Loucy (cell line): ENCODE data around the gene RABL6.

Source experiments
- CTCF ChIP-seq: fragments of 200-600 bp; sonication (generic); conservative IDR thresholded peaks from 2 replicates; pipeline ENCODE4 v1.5.1; 2014; ENCODE audit warnings: mild to moderate bottlenecking, antibody characterized with exemption, low read length
- EZH2phosphoT487 ChIP-seq: fragments of 200-600 bp; IDR thresholded peaks from 2 replicates; pipeline ENCODE4 v1.6.1; 2018; ENCODE audit warnings: antibody characterized with exemption, mild to moderate bottlenecking, moderate library complexity, borderline replicate concordance

GRCh38 chr9:136867480-136867879 lies 59.7 kb downstream of the RABL6 start:
- TF ChIP-seq CTCF (no peak), EZH2phosphoT487 (no peak)
